HepG2 (cell line): ENCODE results near the gene TMEM174. TPM values are rescaled to one million over a fixed set of nuclear protein-coding genes. Genes with fewer than 3 reads are reported as not detected.
A peak's percentile ranks its signal among the peaks of the same experiment; 100 is the strongest.

Experiments used
- ARID4A ChIP-seq: sonication (generic); formaldehyde crosslinking; IDR thresholded peaks from 2 replicates; pipeline ENCODE4 v1.5.0; 2020; ENCODE audit warnings: mild to moderate bottlenecking, missing genetic modification reagents, borderline replicate concordance
- BRD4 ChIP-seq: sonication (generic); formaldehyde crosslinking; IDR thresholded peaks from 2 replicates; pipeline ENCODE4 v1.4.0; 2020; ENCODE audit warnings: missing genetic modification reagents
- CSRNP2 ChIP-seq: sonication (generic); formaldehyde crosslinking; conservative IDR thresholded peaks from 2 replicates; pipeline ENCODE4 v1.8.0; 2022; ENCODE audit warnings: low read depth, missing genetic modification reagents
- FOXO1 ChIP-seq: sonication (generic); formaldehyde crosslinking; IDR thresholded peaks from 2 replicates; pipeline ENCODE4 v1.4.0; 2020; ENCODE audit warnings: missing genetic modification reagents
- FOXP4 ChIP-seq: sonication (generic); formaldehyde crosslinking; IDR thresholded peaks from 2 replicates; pipeline ENCODE4 v1.4.0; 2020; ENCODE audit warnings: missing genetic modification reagents
- PBX2 ChIP-seq: IDR thresholded peaks from 2 replicates; pipeline ENCODE4 v1.6.1; 2016; ENCODE audit warnings: control low read depth
- RBM22 ChIP-seq: fragments of 200-400 bp; formaldehyde crosslinking; optimal IDR thresholded peaks from 2 replicates; pipeline ENCODE3; 2017; ENCODE audit warnings: mild to moderate bottlenecking, low read length, moderate library complexity
- SNAI1 ChIP-seq: sonication (generic); formaldehyde crosslinking; IDR thresholded peaks from 2 replicates; pipeline ENCODE4 v1.5.0; 2020; ENCODE audit warnings: mild to moderate bottlenecking, missing genetic modification reagents, borderline replicate concordance
- SP1 ChIP-seq, 2 experiments: fragments of 450-650 bp in 1 of 2; sonication (generic) in 1 of 2; formaldehyde crosslinking in 1 of 2; IDR thresholded peaks; 2 replicates each; pipeline versions ENCODE4 v1.4.0 to v1.6.1; 2016 to 2020; ENCODE audit warnings: missing genetic modification reagents in 1 of 2
- TERF1 ChIP-seq: sonication (generic); formaldehyde crosslinking; IDR thresholded peaks from 2 replicates; pipeline ENCODE4 v1.8.0; 2022; ENCODE audit warnings: mild to moderate bottlenecking, missing genetic modification reagents, moderate library complexity
- ZFX ChIP-seq: sonication (generic); formaldehyde crosslinking; IDR thresholded peaks from 2 replicates; pipeline ENCODE4 v1.4.0; 2020; ENCODE audit warnings: mild to moderate bottlenecking, low read depth, missing genetic modification reagents, moderate library complexity
- ZMYM4 ChIP-seq: sonication (generic); formaldehyde crosslinking; IDR thresholded peaks from 2 replicates; pipeline ENCODE4 v1.8.1; 2023; ENCODE audit warnings: mild to moderate bottlenecking, missing genetic modification reagents
- ZNF251 ChIP-seq: sonication (generic); formaldehyde crosslinking; IDR thresholded peaks from 2 replicates; pipeline ENCODE4 v1.9.0; 2021; ENCODE audit warnings: mild to moderate bottlenecking, missing genetic modification reagents
- ZNF3 ChIP-seq: IDR thresholded peaks from 2 replicates; pipeline ENCODE4 v1.7.0; 2017; ENCODE audit warnings: inconsistent platforms
- ZNF331 ChIP-seq: sonication (generic); formaldehyde crosslinking; IDR thresholded peaks from 2 replicates; pipeline ENCODE4 v1.4.0; 2020; ENCODE audit warnings: missing genetic modification reagents
- ZNF441 ChIP-seq: sonication (generic); formaldehyde crosslinking; IDR thresholded peaks from 2 replicates; pipeline ENCODE4 v1.7.0; 2021; ENCODE audit warnings: missing genetic modification reagents, borderline replicate concordance
- ZNF510 ChIP-seq: sonication (generic); formaldehyde crosslinking; IDR thresholded peaks from 2 replicates; pipeline ENCODE4 v1.4.0; 2020; ENCODE audit warnings: low read depth, mild to moderate bottlenecking, missing genetic modification reagents
- ZNF766 ChIP-seq: sonication (generic); formaldehyde crosslinking; IDR thresholded peaks from 2 replicates; pipeline ENCODE4 v1.5.0; 2020; ENCODE audit warnings: missing genetic modification reagents, borderline replicate concordance
- polyA plus RNA-seq, 8 experiments: library from polyadenylated mRNA; depleted of rRNA in 3 of 8; stranded (reverse) in 7 of 8; unstranded in 1 of 8; fragments of >200 nt; fragmentation: Illumina TruSeq in 4 of 8; extraction: Trizol in 4 of 8; gene quantifications; 2 replicates each; pipeline versions ENCODE4 v1.2.1 to v1.2.3, GENCODE V29; 2011 to 2016; ENCODE audit warnings: low read depth in 4 of 8, missing spikeins in 1 of 8, mixed read lengths in 1 of 8; ENCODE audit not compliant: insufficient read depth in 1 of 8
- total RNA-seq, 5 experiments: library from RNA; depleted of rRNA; stranded (reverse); fragments of >200 nt; fragmentation: Illumina TruSeq; extraction: Trizol; gene quantifications; 2 replicates each; pipeline ENCODE4 v1.2.3, GENCODE V29; 2016; ENCODE audit warnings: low read depth in 1 of 5

The TMEM174 gene
- total and polyA plus RNA-seq, 2 of the 13 experiments (the other 11 are each of a cell fraction or from before 2014, with no cell fraction given), result not detected

GRCh38 chr5:73201547-73202513 is 28.8 kb downstream of the TMEM174 start (continued):
- TF ChIP-seq TERF1 (CRISPR knock-in tag), result no peak
- TF ChIP-seq ZNF441, result no peak
- TF ChIP-seq FOXP4 (CRISPR knock-in tag), result no peak
- TF ChIP-seq ZNF510 (CRISPR knock-in tag), result no peak
- no peak for TF ChIP-seq RBM22
- TF ChIP-seq CSRNP2 (CRISPR knock-in tag), result no peak
- no peak for TF ChIP-seq SNAI1 (CRISPR knock-in tag)
- no peak for TF ChIP-seq ZNF331 (CRISPR knock-in tag)
- TF ChIP-seq ZNF251 (CRISPR knock-in tag), result no peak
- TF ChIP-seq ZMYM4 (CRISPR knock-in tag), result peak; percentile 69
- no peak for TF ChIP-seq PBX2
- TF ChIP-seq ZNF3 (CRISPR knock-in tag), result no peak
- TF ChIP-seq FOXO1 (CRISPR knock-in tag), result no peak
- TF ChIP-seq ZFX, result 0 out of 2 replicates have a peak, but pooled peaks have one; percentile 23
- TF ChIP-seq SP1 (IDR thresholded peaks at IDR 0.05), result no peak
- no peak for TF ChIP-seq SP1 (CRISPR knock-in tag; IDR thresholded peaks at IDR 0.05)
- 0 out of 2 replicates have a peak, but pooled peaks have one; percentile 44 for TF ChIP-seq BRD4 (CRISPR knock-in tag)
- TF ChIP-seq ARID4A (CRISPR knock-in tag), result no peak; the same call in 1 of the 2 replicates
- peak; percentile 64; the same call in 1 of the 2 replicates for TF ChIP-seq ZNF766
